Natural killer cell (primary cell): ENCODE results near the gene C17orf100. TPM values are rescaled to one million over a fixed set of nuclear protein-coding genes. Genes with fewer than 3 reads are reported as not detected.

ENCODE experiments used
- ATAC-seq, 3 donors: fragments of 150-1000 bp in 2 of 3; fragments of 200-7000 bp in 1 of 3; cut with Tn5 transposase; 1 replicate in 1 of 3; 2 replicates in 2 of 3; pipeline ENCODE4 v1.10.0; 2021; ENCODE audit warnings: mild to moderate bottlenecking in 2 of 3, moderate library complexity in 2 of 3
- DNase-seq, 2 donors: peaks; one replicate each; pipeline versions ENCODE4 v3.0.0 to v3.0.0-alpha.2; 2013 to 2021; ENCODE audit warnings: mixed read lengths in 1 of 2
- H3K27ac ChIP-seq: one replicate; pipeline ENCODE4 v1.5.1; 2013; ENCODE audit warnings: mild to moderate bottlenecking, low read length
- H3K27me3 ChIP-seq: one replicate; pipeline ENCODE4 v1.6.1; 2013; ENCODE audit warnings: low read length; ENCODE audit not compliant: control insufficient read depth, insufficient read depth
- H3K36me3 ChIP-seq: one replicate; pipeline ENCODE4 v1.6.1; 2013; ENCODE audit warnings: low read length; ENCODE audit not compliant: control insufficient read depth, insufficient read depth
- H3K4me1 ChIP-seq: one replicate; pipeline ENCODE4 v1.6.1; 2013; ENCODE audit warnings: low read length; ENCODE audit not compliant: control insufficient read depth, insufficient read depth
- H3K4me3 ChIP-seq: one replicate; pipeline ENCODE4 v1.5.1; 2013; ENCODE audit warnings: low read length
- H3K9me3 ChIP-seq: one replicate; pipeline ENCODE4 v1.6.1; 2013; ENCODE audit warnings: low read length; ENCODE audit not compliant: control insufficient read depth, insufficient read depth
- H3K27ac Mint-ChIP-seq, 2 donors: one replicate each; pipeline ENCODE4 v1.8.0; 2022; ENCODE audit warnings: mild to moderate bottlenecking in 2 of 2, mixed read lengths in 2 of 2, moderate library complexity in 1 of 2
- H3K27me3 Mint-ChIP-seq, 2 donors: one replicate each; pipeline ENCODE4 v1.8.0; 2022; ENCODE audit warnings: low read depth in 2 of 2, mixed read lengths in 2 of 2
- H3K36me3 Mint-ChIP-seq: one replicate; pipeline ENCODE4 v1.8.0; 2022; ENCODE audit warnings: mixed read lengths
- H3K4me1 Mint-ChIP-seq, 2 donors: one replicate each; pipeline ENCODE4 v1.8.0; 2022; ENCODE audit warnings: mixed read lengths in 2 of 2
- H3K4me3 Mint-ChIP-seq: one replicate; pipeline ENCODE4 v1.8.0; 2022; ENCODE audit warnings: mild to moderate bottlenecking, moderate library complexity, mixed read lengths
- H3K9me3 Mint-ChIP-seq, 2 donors: one replicate each; pipeline ENCODE4 v1.8.0; 2022; ENCODE audit warnings: mixed read lengths in 2 of 2
- whole genome bisulfite sequencing: methylation state at CpG from one replicate; pipeline ENCODE4 v1.1.7; 2013; ENCODE audit warnings: missing lambda C conversion rate; ENCODE audit not compliant: insufficient coverage; 5-methylcytosine and 5-hydroxymethylcytosine counted together
- intact Hi-C: fragments of 100-400 bp; cut with micrococcal nuclease; formaldehyde crosslinking; loops from one replicate; pipeline ENCODE4 v1.14.2; 2022
- total RNA-seq, 4 donors: library from RNA; stranded (reverse); fragments of 120-200 nt in 1 of 4; gene quantifications; one replicate each; pipeline versions ENCODE4 v1.2.3 to v1.2.4, GENCODE V29; 2013 to 2022
- TF ChIP-seq, protein P1 (sequence below): fragments of 200-600 bp; IDR thresholded peaks from one replicate; pipeline ENCODE4 v1.8.0; 2022; ENCODE audit warnings: antibody characterized with exemption

C17orf100 gene
- total RNA-seq, 3 donors from 2014 or later (not counting 1 experiment from before 2014, with no cell fraction given) = 0.68 to 0.87 (median 0.82) TPM

DNA sequence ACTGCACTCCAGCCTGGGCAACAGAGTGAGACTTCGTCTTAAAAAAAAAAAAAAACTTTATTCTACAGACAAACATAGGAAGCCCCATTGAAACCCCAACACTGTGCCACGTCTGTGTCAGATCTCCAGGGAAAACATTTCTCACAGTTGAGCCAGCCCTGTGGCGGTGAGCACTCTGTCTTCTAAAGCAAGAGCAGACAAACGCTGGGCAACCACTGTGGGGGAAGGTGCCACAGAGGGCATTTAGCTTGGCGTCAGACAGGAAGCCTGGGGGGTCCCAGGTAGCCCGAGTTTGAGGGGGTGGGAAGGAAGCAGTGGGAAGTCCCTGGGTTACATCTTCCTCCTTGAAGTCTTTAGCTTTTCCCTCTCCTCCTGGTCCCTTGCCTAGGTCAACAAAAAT lies 16.0 kb downstream of the C17orf100 start:
- ATAC-seq = no peak
- WGBS = 21% methylated on average over 6 of the region's 6 CpGs
- Mint-ChIP-seq H3K9me3 (no peaks in the 10 kb centered on the region), H3K36me3 (no peaks in the 10 kb centered on the region), H3K4me3 (no peak overlapping the region), H3K27ac (no peak overlapping the region), H3K27me3 (peaks cover 26% of the 10 kb centered on the region in 2 donors), H3K4me1 (no peaks in the 10 kb centered on the region)
- Histone ChIP-seq H3K27ac (no peak overlapping the region), H3K27me3 (peaks cover 4% of the 10 kb centered on the region), H3K4me1 (peaks cover 3% of the 10 kb centered on the region), H3K9me3 (no peaks in the 10 kb centered on the region), H3K4me3 (no peak overlapping the region), H3K36me3 (no peaks in the 10 kb centered on the region)
- TF ChIP-seq, protein P1, sequence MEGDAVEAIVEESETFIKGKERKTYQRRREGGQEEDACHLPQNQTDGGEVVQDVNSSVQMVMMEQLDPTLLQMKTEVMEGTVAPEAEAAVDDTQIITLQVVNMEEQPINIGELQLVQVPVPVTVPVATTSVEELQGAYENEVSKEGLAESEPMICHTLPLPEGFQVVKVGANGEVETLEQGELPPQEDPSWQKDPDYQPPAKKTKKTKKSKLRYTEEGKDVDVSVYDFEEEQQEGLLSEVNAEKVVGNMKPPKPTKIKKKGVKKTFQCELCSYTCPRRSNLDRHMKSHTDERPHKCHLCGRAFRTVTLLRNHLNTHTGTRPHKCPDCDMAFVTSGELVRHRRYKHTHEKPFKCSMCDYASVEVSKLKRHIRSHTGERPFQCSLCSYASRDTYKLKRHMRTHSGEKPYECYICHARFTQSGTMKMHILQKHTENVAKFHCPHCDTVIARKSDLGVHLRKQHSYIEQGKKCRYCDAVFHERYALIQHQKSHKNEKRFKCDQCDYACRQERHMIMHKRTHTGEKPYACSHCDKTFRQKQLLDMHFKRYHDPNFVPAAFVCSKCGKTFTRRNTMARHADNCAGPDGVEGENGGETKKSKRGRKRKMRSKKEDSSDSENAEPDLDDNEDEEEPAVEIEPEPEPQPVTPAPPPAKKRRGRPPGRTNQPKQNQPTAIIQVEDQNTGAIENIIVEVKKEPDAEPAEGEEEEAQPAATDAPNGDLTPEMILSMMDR = no peak
- DNase-seq = no peak
- intact Hi-C loops = loop anchor here (2.0 kb wide), 1 partner anchor 337 kb away; no protein-coding TSS in a partner anchor

GRCh38 chr17:6668219-6668618 lies 16.7 kb downstream of the C17orf100 start:
- Mint-ChIP-seq H3K9me3 (no peaks in the 10 kb centered on the region), H3K36me3 (no peaks in the 10 kb centered on the region), H3K4me1 (no peaks in the 10 kb centered on the region), H3K4me3 (no peak overlapping the region), H3K27ac (no peak overlapping the region), H3K27me3 (peaks cover 19 to 21% of the 10 kb centered on the region in 2 donors)
- TF ChIP-seq, protein P1 = no peak
- peaks cover 3% of the 10 kb centered on the region for H3K4me1 ChIP-seq
- H3K27me3 ChIP-seq = no peaks in the 10 kb centered on the region
- no peak overlapping the region for H3K27ac ChIP-seq
- 93% methylated on average over 17 of the region's 17 CpGs for WGBS
- no peaks in the 10 kb centered on the region for H3K9me3 ChIP-seq
- no peaks in the 10 kb centered on the region for H3K36me3 ChIP-seq
- no peak overlapping the region for H3K4me3 ChIP-seq
- intact Hi-C loops = no loop called here
- DNase-seq = no peak
- ATAC-seq = no peak

GRCh38 chr17:6668727-6669425 lies 17.3 kb downstream of the C17orf100 start:
- H3K4me1 ChIP-seq = peaks cover 3% of the 10 kb centered on the region
- ATAC-seq (no peak), DNase-seq (no peak)
- H3K4me1 Mint-ChIP-seq = no peaks in the 10 kb centered on the region
- no peaks in the 10 kb centered on the region for H3K36me3 Mint-ChIP-seq
- 93% methylated on average over 11 of the region's 14 CpGs for WGBS
- intact Hi-C loops = no loop called here
- TF ChIP-seq, protein P1 = no peak
- H3K9me3 ChIP-seq = no peaks in the 10 kb centered on the region
- H3K9me3 Mint-ChIP-seq = no peaks in the 10 kb centered on the region
- no peak overlapping the region for H3K4me3 Mint-ChIP-seq
- no peak overlapping the region for H3K4me3 ChIP-seq
- no peaks in the 10 kb centered on the region for H3K27me3 ChIP-seq
- peaks cover 19 to 21% of the 10 kb centered on the region in 2 donors for H3K27me3 Mint-ChIP-seq
- H3K27ac ChIP-seq = no peak overlapping the region
- H3K27ac Mint-ChIP-seq = no peak overlapping the region
- no peaks in the 10 kb centered on the region for H3K36me3 ChIP-seq
